Left lung (tissue), 10 donors: Measurements from ENCODE around the gene BMP5. TPM values are rescaled to one million over a fixed set of nuclear protein-coding genes. Genes with fewer than 3 reads are reported as not detected.

ENCODE experiments used
- ATAC-seq: fragments of 200-7000 bp; cut with Tn5 transposase; one replicate; pipeline ENCODE4 v1.9.1; 2020; ENCODE audit warnings: moderate library complexity
- DNase-seq, 4 donors: peaks; one replicate each; pipeline ENCODE4 v3.0.0-alpha.2; 2013 to 2020
- H3K27ac ChIP-seq, 2 donors: fragments of 200-600 bp; sonication (generic) in 1 of 2; one replicate each; pipeline versions ENCODE4 v1.5.0 to v1.8.0; 2020 to 2021
- H3K27me3 ChIP-seq, 2 donors: fragments of 200-600 bp; sonication (generic) in 1 of 2; one replicate each; pipeline versions ENCODE4 v1.5.0 to v1.8.0; 2020 to 2021
- H3K36me3 ChIP-seq, 2 donors: fragments of 200-600 bp; sonication (generic) in 1 of 2; one replicate each; pipeline versions ENCODE4 v1.5.0 to v1.8.0; 2020 to 2021
- H3K4me1 ChIP-seq, 2 donors: fragments of 200-600 bp; one replicate each; pipeline ENCODE4 v1.8.0; 2021
- H3K4me3 ChIP-seq, 2 donors: fragments of 200-600 bp; sonication (generic) in 1 of 2; one replicate each; pipeline versions ENCODE4 v1.5.0 to v1.8.0; 2020 to 2021; ENCODE audit warnings: mild to moderate bottlenecking in 1 of 2
- H3K9me3 ChIP-seq, 2 donors: fragments of 200-600 bp; sonication (generic) in 1 of 2; one replicate each; pipeline versions ENCODE4 v1.5.0 to v1.8.0; 2020 to 2021
- CTCF ChIP-seq, 2 donors: fragments of 200-600 bp; sonication (generic) in 1 of 2; IDR thresholded peaks; one replicate each; pipeline versions ENCODE4 v1.5.0 to v1.8.0; 2021; ENCODE audit warnings: antibody characterized with exemption in 2 of 2
- intact Hi-C, 2 donors: fragments of 100-400 bp; cut with DNase I; formaldehyde crosslinking; loops; one replicate each; pipeline versions ENCODE4 v1.11.2 to v1.14.2; 2022
- polyA plus RNA-seq, 6 donors: library from polyadenylated mRNA; unstranded; fragments of 120-200 nt; gene quantifications; one replicate each; pipeline ENCODE4 v1.2.1, GENCODE V29; 2013; ENCODE audit not compliant: insufficient read length in 6 of 6
- total RNA-seq, 2 donors: library from RNA; stranded (reverse); fragmentation: NEBNext Ultra II Directional; extraction: Animal tissue kit (Norgen Biotek cat#: 25700); gene quantifications; one replicate each; pipeline ENCODE4 v1.2.1, GENCODE V29; 2021
- donor health status: DM: no; HTN: yes; CAD: no.
- donor health status: DM: no; HTN: no; CAD: no.

Gene BMP5
- total and polyA plus RNA-seq, 8 donors = 12.7 to 88.6 (median 74.2) TPM

- no peak for DNase-seq
- TF ChIP-seq CTCF (IDR thresholded peaks at IDR 0.05) = no peak
- H3K4me1 ChIP-seq = no peaks in the 10 kb centered on the region
- no peak overlapping the region for H3K4me3 ChIP-seq
- peak overlapping the region in 1 of 2 donors; percentile 15 for H3K27ac ChIP-seq
- H3K27me3 ChIP-seq = no peaks in the 10 kb centered on the region
- H3K36me3 ChIP-seq = no peaks in the 10 kb centered on the region
- H3K9me3 ChIP-seq = no peaks in the 10 kb centered on the region
- ATAC-seq = peak; percentile 90
- intact Hi-C loops = no loop called here
These were observed 9.3 kb downstream of the BMP5 start for GRCh38 chr6:55866128-55866527.

GRCh38 chr6:55853008-55854001 lies 22.1 kb downstream of the BMP5 start:
- DNase-seq (no peak), ATAC-seq (no peak)
- no peaks in the 10 kb centered on the region for H3K36me3 ChIP-seq
- no peaks in the 10 kb centered on the region for H3K4me1 ChIP-seq
- no peak for TF ChIP-seq CTCF (IDR thresholded peaks at IDR 0.05)
- H3K9me3 ChIP-seq = no peaks in the 10 kb centered on the region
- no peak overlapping the region for H3K4me3 ChIP-seq
- intact Hi-C loops = no loop called here
- no peak overlapping the region for H3K27ac ChIP-seq
- H3K27me3 ChIP-seq = no peaks in the 10 kb centered on the region

GRCh38 chr6:55841341-55841740 lies 34.0 kb downstream of the BMP5 start:
- ATAC-seq = no peak
- no peak for DNase-seq
- no peak for TF ChIP-seq CTCF (IDR thresholded peaks at IDR 0.05)
- no peak overlapping the region for H3K4me3 ChIP-seq
- no peaks in the 10 kb centered on the region for H3K27me3 ChIP-seq
- no peaks in the 10 kb centered on the region for H3K4me1 ChIP-seq
- intact Hi-C loops = no loop called here
- no peaks in the 10 kb centered on the region for H3K36me3 ChIP-seq
- H3K27ac ChIP-seq = no peak overlapping the region
- H3K9me3 ChIP-seq = no peaks in the 10 kb centered on the region

- TF ChIP-seq CTCF (IDR thresholded peaks at IDR 0.05) = no peak
- no peaks in the 10 kb centered on the region for H3K9me3 ChIP-seq
- no peaks in the 10 kb centered on the region for H3K36me3 ChIP-seq
- ATAC-seq = no peak
- H3K4me3 ChIP-seq = no peak overlapping the region
- no peak overlapping the region for H3K27ac ChIP-seq
- H3K27me3 ChIP-seq = no peaks in the 10 kb centered on the region
- H3K4me1 ChIP-seq = no peaks in the 10 kb centered on the region
- no peak for DNase-seq
- intact Hi-C loops = no loop called here
These were observed 36.3 kb downstream of the BMP5 start for GRCh38 chr6:55839080-55839479.

- TF ChIP-seq CTCF (IDR thresholded peaks at IDR 0.05) = no peak
- DNase-seq (no peak), ATAC-seq (no peak)
- Histone ChIP-seq H3K9me3 (no peaks in the 10 kb centered on the region), H3K4me1 (no peaks in the 10 kb centered on the region), H3K27ac (no peak overlapping the region), H3K36me3 (no peaks in the 10 kb centered on the region), H3K4me3 (no peak overlapping the region), H3K27me3 (no peaks in the 10 kb centered on the region)
- intact Hi-C loops = no loop called here
These were observed 38.4 kb downstream of the BMP5 start for GRCh38 chr6:55836945-55837344.
